Stomach (tissue), 4 donors: ENCODE measurements around the gene TC2N.

Experiments
- EP300 ChIP-seq: sonication (generic); formaldehyde crosslinking; IDR thresholded peaks from one replicate; pipeline ENCODE4 v1.6.1; 2017; ENCODE audit warnings: antibody characterized with exemption
- POLR2A ChIP-seq, 4 donors: fragments of 450-650 bp; IDR thresholded peaks; one replicate each; pipeline ENCODE4 v1.6.1; 2016; ENCODE audit warnings: antibody characterized with exemption in 4 of 4, control low read depth in 2 of 4, mild to moderate bottlenecking in 1 of 4, moderate library complexity in 1 of 4
- POLR2AphosphoS5 ChIP-seq, 3 donors: sonication (generic); formaldehyde crosslinking; IDR thresholded peaks; one replicate each; pipeline ENCODE4 v1.6.1; 2016; ENCODE audit warnings: antibody characterized with exemption in 3 of 3
- TF ChIP-seq, protein P1 (sequence below), 7 experiments: fragments of 450-650 bp in 4 of 7; fragments of 200-600 bp in 3 of 7; sonication (generic) in 3 of 7; IDR thresholded peaks; one replicate each; pipeline ENCODE4 v1.5.1; 2016 to 2019; ENCODE audit warnings: antibody characterized with exemption in 7 of 7, control low read depth in 2 of 7, mild to moderate bottlenecking in 1 of 7

GRCh38 chr14:91732859-91733477 is 134.4 kb downstream of the TC2N start:
- TF ChIP-seq, protein P1, sequence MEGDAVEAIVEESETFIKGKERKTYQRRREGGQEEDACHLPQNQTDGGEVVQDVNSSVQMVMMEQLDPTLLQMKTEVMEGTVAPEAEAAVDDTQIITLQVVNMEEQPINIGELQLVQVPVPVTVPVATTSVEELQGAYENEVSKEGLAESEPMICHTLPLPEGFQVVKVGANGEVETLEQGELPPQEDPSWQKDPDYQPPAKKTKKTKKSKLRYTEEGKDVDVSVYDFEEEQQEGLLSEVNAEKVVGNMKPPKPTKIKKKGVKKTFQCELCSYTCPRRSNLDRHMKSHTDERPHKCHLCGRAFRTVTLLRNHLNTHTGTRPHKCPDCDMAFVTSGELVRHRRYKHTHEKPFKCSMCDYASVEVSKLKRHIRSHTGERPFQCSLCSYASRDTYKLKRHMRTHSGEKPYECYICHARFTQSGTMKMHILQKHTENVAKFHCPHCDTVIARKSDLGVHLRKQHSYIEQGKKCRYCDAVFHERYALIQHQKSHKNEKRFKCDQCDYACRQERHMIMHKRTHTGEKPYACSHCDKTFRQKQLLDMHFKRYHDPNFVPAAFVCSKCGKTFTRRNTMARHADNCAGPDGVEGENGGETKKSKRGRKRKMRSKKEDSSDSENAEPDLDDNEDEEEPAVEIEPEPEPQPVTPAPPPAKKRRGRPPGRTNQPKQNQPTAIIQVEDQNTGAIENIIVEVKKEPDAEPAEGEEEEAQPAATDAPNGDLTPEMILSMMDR (IDR thresholded peaks at IDR 0.05), result no peak
- TF ChIP-seq POLR2A (IDR thresholded peaks at IDR 0.05) (no peak), POLR2AphosphoS5 (IDR thresholded peaks at IDR 0.05) (no peak), EP300 (no peak)
